NCI-H2081 (cell line): ENCODE data around the gene TTC27.

ENCODE experiments used
- DNase-seq, 2 experiments: peaks; one replicate each; lab custom pipeline; 2025; lab: John Stamatoyannopoulos, UW

TTC27 gene

DNA sequence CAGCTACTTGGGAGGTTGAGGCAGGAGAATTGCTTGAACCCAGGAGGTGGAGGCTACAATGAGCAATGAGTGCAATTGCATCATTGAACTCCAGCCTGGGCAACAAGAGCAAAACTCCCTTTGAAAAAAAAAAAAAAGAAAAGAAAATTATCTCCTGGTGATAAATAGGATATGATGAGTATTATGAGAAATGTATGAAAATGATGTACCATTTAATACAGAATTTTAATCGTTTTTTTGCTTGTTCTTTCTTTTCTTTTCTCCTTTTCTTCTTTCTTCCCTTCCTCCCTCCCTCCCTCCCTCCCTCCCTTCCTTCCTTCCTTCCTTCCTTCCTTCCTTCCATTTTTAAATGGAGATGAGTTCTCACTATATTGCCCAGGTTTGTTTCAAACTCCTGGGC is 40.4 kb downstream of the TTC27 start:
- no peak for DNase-seq

DNA sequence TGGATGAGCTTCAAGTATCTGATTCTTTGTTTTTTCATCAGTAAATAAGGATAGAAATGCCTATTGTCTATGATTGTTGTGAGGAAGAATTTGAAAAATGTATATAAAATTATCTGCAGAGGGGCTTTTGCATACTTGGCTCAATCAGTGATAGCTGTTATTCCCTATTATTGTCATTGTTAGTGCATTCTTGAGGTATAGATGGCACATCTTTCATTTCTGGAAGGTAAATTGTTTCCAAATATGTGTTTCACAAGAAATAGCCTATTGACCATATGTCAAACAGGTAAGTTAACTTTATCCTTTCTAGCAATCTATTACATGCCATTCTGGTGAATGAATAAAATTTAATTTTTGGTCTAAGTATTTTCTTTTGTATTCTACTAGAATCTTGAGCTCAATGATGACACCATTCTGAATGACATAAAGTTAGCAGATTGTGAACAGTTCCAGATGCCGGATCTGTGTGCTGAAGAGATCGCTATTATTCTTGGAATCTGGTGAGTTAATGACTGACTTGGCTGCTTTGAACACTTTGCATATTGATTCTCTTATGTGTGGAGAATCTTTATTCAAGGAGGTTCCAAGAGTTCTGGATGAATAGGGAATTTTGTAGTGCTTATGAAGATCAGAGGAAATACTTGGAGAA is 44.2 kb downstream of the TTC27 start:
- DNase-seq = no peak

DNA sequence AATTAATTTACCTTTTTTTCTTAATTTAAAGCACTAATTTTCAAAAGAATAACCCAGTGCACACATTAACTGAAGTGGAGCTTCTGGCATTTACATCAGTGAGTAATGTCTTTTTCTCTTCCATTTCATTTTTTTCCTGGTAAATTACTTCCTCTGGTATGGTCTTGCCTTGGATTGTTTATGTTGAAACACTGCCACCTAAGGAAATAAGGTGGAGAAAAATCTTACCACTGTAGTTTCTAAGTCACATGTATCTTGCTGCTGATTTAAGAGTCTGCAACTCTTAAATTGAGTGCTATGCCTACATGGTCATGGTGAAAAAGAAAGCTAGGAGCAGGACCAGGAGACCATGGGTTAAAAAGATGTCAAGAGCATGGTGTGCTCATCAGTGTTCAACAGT is 51.0 kb downstream of the TTC27 start:
- DNase-seq = no peak

DNA sequence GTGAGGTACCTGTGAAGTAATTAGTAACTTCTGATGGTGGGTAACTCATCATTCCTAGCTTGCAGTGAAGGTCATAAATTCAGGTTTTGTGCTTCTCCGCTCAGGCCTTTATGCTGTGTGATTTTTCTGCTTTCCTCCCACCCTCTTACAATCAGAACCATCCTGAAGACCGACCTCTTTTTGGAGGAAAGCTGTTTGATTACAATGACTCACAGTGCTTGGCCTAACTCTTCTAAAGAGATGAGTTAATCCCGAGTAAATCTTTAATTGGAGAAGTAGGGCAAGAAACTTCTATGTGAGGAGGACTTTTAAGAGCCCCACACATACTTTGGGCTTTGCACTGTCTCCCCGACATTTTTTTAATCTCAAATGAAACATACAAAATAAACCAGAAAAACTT is 53.1 kb downstream of the TTC27 start:
- no peak for DNase-seq

DNA sequence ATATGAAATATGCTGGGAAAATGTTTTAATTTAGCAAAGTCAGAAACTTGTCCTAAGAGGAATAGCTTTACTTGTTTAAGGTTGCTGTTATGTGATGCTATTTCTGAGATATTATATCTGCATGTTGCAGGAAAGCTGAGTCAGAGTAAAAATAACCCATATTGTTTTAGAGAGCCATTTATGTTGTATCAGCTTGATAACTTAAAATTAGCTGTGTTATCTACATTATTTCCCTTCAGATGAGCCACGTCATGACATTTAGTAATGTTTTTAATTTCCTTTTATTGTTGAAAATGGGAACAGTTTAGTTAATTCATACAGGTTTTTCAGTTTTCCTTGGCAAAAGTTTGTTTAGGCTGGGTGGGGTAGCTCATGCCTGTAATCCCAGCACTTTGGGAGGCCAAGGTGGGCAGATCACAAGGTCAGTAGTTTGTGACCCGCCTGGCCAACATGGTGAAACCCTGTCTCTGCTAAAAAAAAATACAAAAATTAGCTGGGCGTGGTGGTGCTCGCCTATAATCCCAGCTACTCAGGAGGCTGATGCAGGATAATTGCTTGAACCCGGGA is 55.8 kb downstream of the TTC27 start:
- DNase-seq = no peak

DNA sequence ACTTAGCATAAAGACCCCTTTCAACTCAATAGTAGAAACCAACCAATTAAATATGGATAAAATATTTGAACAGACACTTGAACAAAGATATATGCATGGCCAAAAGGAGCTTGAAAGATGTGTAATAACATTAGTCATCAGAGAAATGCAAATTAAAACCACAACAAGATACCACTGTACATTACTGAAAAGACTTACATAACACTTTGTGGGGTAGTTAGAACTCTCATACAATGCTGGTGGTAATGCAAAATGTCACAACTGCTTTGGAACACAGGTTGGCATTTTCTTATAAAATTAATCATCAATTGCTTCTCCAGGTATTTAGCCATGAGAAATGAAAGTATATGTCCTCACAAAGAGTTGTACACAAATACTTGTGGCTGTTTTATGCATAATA is 60.7 kb downstream of the TTC27 start:
- DNase-seq = no peak

DNA sequence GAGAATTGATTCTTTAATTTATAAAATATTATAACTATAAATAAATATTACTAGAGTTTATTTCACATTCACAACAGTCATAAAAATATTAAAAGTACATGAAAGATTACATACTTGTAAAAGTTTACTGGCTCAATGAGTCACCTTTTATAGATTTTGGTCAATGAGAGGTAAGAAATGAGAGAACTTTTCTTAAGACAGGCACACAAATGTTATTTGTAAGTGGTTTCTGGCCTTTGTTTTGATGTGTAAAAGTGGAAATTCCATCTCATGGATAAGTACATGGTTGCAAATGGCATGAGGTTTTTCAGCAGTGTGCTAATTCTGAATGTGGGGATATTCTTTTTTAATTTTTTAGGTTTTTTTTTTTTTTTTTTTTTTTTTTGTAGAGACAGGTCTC is 63.8 kb downstream of the TTC27 start:
- no peak for DNase-seq

DNA sequence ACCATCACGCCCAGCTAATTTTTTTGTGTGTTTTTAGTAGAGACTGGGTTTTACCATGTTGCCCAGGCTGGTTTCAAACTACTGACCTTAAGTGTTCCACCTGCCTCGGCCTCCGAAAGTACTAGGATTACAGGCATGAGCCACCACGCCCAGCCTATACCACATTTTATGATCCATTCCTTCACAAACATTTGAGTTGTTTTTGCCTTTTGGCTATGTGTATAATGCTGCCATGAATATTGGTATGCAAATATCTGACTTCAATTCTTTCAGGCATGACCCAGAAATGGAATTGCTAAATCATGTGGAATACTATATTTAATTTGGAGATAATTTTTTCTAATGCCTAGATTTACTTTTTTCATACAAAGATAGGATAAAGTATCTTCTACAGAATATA is 68.6 kb downstream of the TTC27 start:
- DNase-seq = no peak

DNA sequence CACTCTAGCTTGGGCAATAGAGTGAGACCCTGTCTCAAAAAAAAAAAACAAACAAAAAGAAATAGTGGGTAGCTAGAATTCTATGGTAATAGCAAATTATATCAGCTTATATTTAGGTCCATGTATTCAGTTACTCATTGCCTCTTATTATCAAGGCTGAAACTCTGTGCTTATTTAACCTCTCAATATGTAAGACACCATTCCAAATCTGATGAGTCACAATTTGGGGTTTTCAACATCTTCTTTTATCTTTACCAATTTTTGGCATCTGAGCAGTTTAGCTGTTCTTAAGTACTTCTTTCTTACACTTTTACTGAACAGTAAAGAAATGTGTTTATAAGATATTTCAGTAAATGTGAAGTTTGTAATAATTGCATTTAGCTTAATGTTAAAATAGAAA is 69.3 kb downstream of the TTC27 start:
- no peak for DNase-seq

DNA sequence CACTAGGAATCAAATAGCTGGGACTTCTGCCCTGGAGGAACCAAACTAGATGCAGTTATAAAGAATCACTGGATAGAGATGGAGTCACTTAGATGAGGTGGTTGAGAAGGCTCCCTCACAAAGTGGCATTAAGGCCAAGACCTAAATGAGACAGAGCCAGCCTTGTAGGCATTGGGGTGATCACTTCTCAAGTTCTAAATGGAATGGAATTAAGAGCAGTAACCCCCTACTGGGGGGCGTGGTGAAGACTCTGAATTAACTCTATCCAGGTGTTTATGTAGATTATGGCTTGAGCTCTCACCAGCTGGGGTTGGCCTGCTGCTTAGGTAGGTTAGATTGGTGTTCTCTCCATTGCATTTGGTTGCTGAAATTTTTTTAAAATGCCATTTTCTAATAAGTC is 71.3 kb downstream of the TTC27 start:
- no peak for DNase-seq

DNA sequence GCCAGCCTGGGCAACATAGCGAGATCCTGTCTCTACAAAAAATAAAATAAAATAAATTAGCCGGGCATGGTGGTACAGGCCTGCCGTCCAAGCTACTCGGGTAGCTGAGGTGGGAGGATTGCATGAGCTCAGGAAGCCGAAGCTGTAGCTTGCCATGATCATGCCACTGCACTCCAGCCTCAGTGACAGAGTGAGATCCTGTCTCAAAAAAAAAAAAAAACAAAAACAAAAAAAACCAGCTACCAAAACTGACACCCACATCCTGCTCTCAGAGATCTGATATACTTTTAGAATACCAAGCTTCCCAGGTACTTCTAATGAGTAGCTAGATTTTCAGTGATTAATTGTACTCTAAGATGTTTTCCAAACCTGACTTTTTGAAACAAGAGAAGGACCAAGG is 74.0 kb downstream of the TTC27 start:
- no peak for DNase-seq

DNA sequence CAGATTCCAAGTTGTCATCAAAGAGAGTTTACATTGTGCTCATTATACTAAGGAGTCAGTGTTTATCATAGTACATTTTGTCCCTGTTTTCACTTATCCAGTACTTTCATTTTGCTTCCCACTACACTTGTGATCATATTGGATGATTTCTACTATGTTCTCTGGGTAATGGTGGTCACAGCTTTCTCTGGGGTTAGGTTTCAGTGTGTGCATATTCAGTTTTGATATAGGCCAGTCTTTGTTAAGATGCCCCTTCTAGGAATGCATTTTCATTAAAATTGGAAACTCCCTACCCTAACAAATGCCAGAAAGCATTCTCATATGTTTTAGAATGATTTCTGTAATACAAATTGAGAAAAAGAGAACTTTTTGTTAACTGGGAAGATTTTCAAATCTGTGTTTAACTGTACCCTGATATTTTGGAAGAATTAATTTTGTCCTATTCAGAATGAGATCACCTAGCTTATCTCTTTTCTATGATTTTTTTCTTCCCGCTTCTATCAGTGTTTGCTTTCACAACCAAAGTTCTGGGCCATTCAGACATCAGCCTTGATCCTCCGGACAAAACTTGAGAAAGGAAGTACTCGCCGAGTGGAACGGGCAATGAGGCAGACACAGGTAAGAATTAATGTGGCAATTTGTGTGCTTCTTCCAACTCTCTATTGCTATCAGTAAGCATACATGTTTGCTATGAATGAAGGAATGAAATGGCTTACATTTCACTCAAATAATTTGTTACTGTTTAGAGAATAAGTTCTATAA is 74.6 kb downstream of the TTC27 start:
- no peak for DNase-seq

DNA sequence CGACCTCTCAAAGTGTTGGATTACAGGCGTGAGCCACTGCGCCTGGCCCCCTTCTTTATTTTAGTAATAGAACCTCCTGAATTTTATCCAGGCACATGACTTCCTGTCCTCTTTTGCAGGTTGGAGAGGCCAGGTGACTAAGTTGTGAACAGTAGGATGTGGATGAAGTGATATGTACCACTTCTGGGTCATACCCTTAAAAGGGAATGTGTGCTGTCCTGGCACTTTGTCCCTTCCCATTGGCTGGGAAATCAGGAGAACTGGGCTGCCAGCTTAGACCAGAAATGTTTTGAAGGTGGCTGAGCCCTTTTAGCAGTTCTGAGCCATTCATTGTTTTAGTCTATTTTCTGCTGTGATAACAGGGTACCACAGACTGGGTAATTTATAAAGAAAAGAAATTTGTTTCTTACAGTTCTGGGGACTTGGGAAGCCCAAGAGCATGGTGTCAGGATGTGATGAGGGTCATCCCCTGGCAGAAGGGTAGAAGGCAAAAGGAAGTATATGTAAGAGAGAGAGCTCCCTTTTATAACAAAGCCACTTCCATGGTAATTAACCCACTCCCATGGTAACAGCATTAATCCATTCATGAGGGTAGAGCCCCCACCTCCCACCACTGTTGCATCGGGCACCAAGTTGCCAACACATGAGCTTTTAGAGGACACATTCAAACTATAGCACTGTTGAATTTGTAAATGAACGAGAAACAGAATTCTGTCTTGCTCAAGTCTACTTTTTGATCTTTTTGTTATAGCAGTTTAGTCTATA is 79.1 kb downstream of the TTC27 start:
- no peak for DNase-seq

DNA sequence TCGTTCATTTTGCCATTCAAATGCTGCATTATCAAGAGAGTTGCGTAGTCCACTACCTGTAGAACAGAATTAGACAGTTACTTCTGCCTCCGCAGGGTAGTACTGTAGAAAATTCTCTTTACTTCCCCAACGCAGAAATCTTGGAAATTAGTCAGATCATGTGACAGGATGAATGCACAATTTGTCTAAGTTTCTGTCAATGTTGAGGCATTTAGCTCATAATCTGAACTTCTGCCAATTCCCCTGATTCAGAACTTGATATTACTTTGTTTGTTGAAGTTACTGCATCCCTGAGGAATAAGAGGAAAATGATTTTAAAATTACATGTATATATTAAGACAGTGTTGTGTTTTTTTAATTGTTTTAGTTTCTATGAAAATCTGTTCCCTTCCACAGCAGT is 83.4 kb downstream of the TTC27 start:
- no peak for DNase-seq

DNA sequence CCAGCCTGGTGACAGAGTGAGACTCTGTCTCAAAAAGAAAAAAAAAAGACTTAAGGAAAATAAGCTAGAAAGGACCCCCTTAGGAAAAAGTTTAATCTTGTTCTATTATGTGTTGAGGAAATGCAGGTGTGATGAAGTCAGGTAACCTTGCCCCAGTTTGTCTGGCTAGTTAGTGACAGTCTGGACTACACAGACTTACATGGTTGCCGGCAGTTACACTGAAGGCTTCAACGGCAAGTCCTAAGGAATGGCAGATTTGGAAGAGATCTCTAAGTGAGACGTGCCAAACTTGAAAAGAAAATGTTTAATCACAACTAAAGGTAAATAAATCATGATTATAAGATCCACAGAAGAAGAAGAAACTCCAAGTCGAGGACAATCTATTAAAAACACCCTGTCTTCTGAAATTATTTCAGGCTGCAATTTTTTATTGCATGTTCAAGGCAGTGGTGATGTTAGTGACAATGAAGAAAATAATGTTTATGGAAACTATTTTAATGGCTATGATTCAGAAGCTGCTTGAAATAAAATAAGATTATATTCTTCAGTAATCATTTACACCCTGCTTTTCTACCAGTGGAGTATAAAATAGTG is 84.2 kb downstream of the TTC27 start:
- no peak for DNase-seq

DNA sequence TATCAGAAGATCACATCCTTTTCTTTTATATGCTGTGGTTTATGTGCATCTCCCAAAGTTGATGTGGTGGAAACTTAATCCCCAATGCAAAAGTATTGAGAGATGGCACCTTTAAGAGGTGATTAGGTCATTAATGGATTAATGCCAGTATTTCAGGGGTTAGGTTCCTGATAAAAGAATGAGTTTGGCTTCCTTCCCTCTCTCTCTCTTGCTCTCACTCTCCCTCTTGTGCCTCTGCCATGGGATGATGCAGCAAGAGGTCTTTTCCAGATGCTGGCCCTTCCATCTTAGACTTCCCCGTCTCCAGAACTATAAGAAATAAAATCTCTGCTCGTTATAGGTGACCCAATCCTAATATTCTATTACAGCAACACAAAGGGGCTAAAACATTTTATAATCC is 85.0 kb downstream of the TTC27 start:
- no peak for DNase-seq

DNA sequence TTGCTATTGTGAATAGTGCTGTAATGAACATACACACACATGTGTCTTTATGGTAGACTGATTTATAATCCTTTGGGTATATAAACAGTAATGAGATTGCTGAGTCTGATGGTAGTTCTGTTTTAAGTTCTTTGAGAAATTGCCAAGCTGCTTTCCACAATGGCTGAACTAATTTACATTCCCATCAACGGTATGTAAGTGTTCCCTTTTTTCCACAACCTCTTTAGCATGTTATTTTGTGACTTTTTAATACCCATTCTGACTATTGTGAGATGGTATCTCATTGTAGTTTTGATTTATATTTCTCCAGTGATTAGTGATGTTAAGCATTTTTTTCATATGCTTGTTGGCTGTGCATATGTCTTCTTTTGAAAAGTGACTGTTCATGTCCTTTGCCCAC is 86.7 kb downstream of the TTC27 start:
- DNase-seq = no peak

DNA sequence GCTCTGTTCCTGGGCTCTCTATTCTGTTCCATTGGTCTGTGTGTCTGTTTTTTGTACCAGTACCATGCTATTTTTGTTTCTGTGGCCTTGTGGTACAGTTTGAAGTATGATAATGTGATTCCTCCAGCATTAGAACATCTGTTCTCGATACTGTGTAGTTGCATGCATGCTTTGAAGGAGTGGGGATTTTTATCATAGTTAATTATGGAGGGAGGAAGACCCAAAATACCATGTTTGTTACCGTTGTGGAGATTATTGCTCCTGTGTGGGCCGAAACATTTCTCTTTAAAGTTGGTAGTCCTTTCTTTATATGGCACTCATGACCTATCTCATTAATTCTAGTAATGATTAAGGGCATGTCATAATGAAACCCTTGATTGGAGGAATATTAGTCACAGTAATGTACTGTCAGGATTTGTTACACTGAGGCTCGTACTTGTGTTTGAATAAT is 87.6 kb downstream of the TTC27 start:
- no peak for DNase-seq

DNA sequence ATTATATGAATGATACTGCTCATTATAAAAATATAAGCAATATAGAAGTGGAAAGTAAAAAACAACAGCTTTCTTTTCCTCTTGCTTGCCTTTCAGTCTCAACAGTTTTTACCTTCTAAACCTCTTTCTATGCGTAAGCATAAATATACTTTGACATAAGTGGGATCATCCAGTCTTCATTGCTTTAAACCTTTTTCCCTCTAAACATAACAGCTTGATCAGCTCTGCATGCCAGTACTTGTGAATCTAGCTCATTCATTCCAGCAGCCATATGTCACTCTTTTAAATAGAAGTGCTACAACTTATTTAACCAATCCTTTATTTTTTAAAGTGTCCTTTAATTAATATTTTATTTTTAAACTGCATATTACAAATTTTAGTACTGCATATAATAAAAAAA is 88.1 kb downstream of the TTC27 start:
- DNase-seq = no peak

DNA sequence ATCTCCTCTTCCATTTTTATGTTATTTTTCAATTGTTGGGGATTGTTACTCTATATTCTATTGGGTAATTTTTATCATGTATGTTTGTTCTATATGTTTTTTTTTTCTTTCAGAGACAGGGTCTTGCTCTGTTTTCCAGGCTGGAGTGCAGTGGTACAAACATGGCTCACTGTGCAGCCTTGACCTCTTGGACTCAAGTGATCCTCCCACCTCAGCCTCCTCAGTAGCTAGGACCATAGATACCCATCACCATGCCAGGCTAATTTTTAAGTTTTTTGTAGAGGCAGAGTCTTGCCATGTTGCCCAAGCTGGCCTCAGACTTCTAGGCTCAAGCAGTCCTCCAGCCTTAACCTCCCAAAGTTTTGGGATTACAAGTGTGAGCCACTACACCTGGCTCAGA is 88.7 kb downstream of the TTC27 start:
- DNase-seq = no peak

DNA sequence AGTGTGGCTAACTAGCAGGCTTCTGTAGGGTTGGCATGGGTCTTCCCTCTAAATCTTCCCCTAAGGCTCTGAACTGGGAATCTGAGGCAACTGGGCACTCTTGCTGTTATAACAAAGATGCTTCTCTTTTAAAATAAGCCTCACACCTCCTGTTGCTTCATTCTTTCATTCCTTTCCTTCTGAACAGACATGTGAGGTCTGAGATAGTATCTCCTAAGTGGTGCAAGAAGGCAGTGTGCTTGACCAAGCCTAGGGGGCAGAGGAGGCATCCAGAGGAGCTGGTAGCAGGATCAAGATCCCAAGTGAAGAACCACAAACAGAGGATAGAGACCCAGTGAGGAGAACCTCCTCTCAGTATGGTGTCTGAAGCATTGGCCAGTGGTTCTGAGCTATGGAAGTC is 90.9 kb downstream of the TTC27 start:
- DNase-seq = no peak

DNA sequence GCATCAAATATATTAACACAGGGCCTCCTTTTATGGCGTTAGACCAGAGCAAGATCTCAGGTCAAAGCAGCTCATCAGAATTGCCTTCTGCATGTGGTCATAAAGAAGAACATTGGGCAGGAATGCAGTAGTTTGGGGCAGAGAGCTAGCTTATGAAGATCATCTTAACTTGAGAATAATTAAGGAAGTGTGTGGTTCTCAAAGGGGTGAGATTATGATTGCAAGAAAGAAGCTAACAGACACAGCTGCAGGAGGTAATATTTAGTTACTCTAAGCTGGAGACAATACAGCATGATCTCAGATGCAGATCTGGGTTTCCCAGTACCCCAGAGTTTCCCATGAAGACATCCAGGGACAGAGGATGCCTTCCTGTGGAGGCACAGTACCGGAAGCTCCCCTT is 91.6 kb downstream of the TTC27 start:
- DNase-seq = no peak
